ENCODE results near the gene ABLIM2. TPM values are rescaled to one million over a fixed set of nuclear protein-coding genes. Genes with fewer than 3 reads are reported as not detected.

ABLIM2 gene
- total RNA-seq, 1 experiment from 2014 or later: 6.1 TPM

- H3K79me2 ChIP-seq (ENCODE audit: insufficient read depth, low read length): no peaks in the 10 kb centered on the region
- H3K27ac ChIP-seq (ENCODE audit: low read depth, low read length): no peak overlapping the region
- no peaks in the 10 kb centered on the region for H3K36me3 ChIP-seq (ENCODE audit: control insufficient read depth in 1 of 2, insufficient read depth in 2 of 2, low read length in 2 of 2)
- RAD21 ChIA-PET (ENCODE audit: low non-redundant PET in 1 of 2, low total read pairs in 2 of 2, uncharacterized antibody in 2 of 2, unreplicated experiment in 2 of 2): no interaction called here
- no TSS peak for BruUV-seq (replicated peaks)
- no peak overlapping the region for H3K4me2 ChIP-seq (ENCODE audit: low read length)
- ATAC-seq (no peak), DNase-seq (ENCODE audit: low read depth, low spot score) (no peak)
- H3K9ac ChIP-seq (ENCODE audit: low read length): no peak overlapping the region
- POLR2A ChIA-PET: no interaction called here
- H3K4me1 ChIP-seq (ENCODE audit: control insufficient read depth in 1 of 2, insufficient read depth in 2 of 2, low read length in 2 of 2): no peaks in the 10 kb centered on the region
- no peak overlapping the region for H2AFZ ChIP-seq (ENCODE audit: low read depth, low read length, poor library complexity, severe bottlenecking)
- H4K20me1 ChIP-seq (ENCODE audit: insufficient read depth): no peaks in the 10 kb centered on the region
- H3K4me3 ChIP-seq (replicated peaks in 1 of 2; ENCODE audit: low read depth in 1 of 2, low read length in 2 of 2): no peak overlapping the region
- intact Hi-C loops (cut with micrococcal nuclease): no loop called here
- CTCF ChIA-PET: no interaction called here
- no peaks in the 10 kb centered on the region for H3K9me2 ChIP-seq (ENCODE audit: insufficient read depth)
- TF ChIP-seq ZBTB33 (IDR thresholded peaks at IDR 0.05; ENCODE audit: extremely low read depth, insufficient replicate concordance, low read length) (no peak), CTCF (IDR thresholded peaks at IDR 0.05 in 2 of 3, conservative IDR thresholded peaks at IDR 0.05 in 1 of 3; ENCODE audit: borderline replicate concordance in 1 of 3, insufficient read depth in 1 of 3, low read depth in 2 of 3, low read length in 2 of 3) (no peak), TCF7L2 (IDR thresholded peaks at IDR 0.05; ENCODE audit: borderline replicate concordance, extremely low read depth, insufficient read depth, insufficient read length) (no peak), POLR2A (IDR thresholded peaks at IDR 0.05; ENCODE audit: borderline replicate concordance, extremely low read depth, insufficient read depth, insufficient read length) (no peak), ELF1 (IDR thresholded peaks at IDR 0.05; ENCODE audit: borderline replicate concordance, low read depth) (no peak), ZFX (IDR thresholded peaks at IDR 0.05) (no peak), SIN3A (IDR thresholded peaks at IDR 0.05; ENCODE audit: low read depth) (no peak), CEBPB (IDR thresholded peaks at IDR 0.05; ENCODE audit: low read depth) (no peak), FOSL1 (IDR thresholded peaks at IDR 0.05; ENCODE audit: low read depth) (no peak), JUND (IDR thresholded peaks at IDR 0.05) (no peak), EZH2phosphoT487 (IDR thresholded peaks at IDR 0.05; ENCODE audit: borderline replicate concordance) (no peak)
- H3K27me3 ChIP-seq (ENCODE audit: insufficient read depth, low read length): no peaks in the 10 kb centered on the region
- H3K9me3 ChIP-seq (ENCODE audit: control insufficient read depth in 1 of 2, insufficient read depth in 1 of 2, low read depth in 1 of 2, low read length in 2 of 2): no peaks in the 10 kb centered on the region
These were observed 76.7 kb downstream of the ABLIM2 start for GRCh38 chr4:8081621-8082516.
